GM12878 (cell line): ENCODE measurements around the gene PLRG1. TPM values are rescaled to one million over a fixed set of nuclear protein-coding genes. Genes with fewer than 3 reads are reported as not detected.

ENCODE experiments used
- ATAC-seq: fragments of 200-7000 bp; cut with Tn5 transposase; 3 replicates; pipeline ENCODE4 v1.9.1; 2020; ENCODE audit warnings: mild to moderate bottlenecking, moderate library complexity
- BruUV-seq: library from RNA; stranded (reverse); fragments of 400-500 nt; replicated peaks from 2 replicates; lab custom pipeline; 2021; lab: Mats Ljungman, UMichigan
- CTCF ChIA-PET: fragments of 300-600 bp; sonication (Branson Sonifier 250); formaldehyde crosslinking; extraction: SDS; loops from one replicate; lab custom pipeline; 2021; ENCODE audit warnings: inconsistent platforms; lab: Yijun Ruan, JAX
- POLR2A ChIA-PET: fragments of 350-600 bp; formaldehyde crosslinking; extraction: SDS; loops from one replicate; lab custom pipeline; 2021; ENCODE audit warnings: inconsistent platforms; lab: Charles Lee
- RAD21 ChIA-PET: fragments of 300-600 bp; sonication (Branson Sonifier 250); formaldehyde crosslinking; loops from one replicate; lab custom pipeline; 2023; ENCODE audit warnings: antibody characterized with exemption; ENCODE audit not compliant: unreplicated experiment; lab: Charles Lee
- SMC1A ChIA-PET: fragments of 300-600 bp; sonication (Branson Sonifier 250); formaldehyde crosslinking; loops from one replicate; lab custom pipeline; 2023; ENCODE audit not compliant: unreplicated experiment, uncharacterized antibody; lab: Charles Lee
- DNase-seq: peaks from one replicate; pipeline ENCODE4 v3.0.0-alpha.2; 2011; ENCODE audit warnings: low read depth, low spot score
- FAIRE-seq: peaks from 3 replicates; lab custom pipeline; 2011; peaks lifted over from hg19 to GRCh38; lab: Jason Lieb, UNC
- H2AFZ ChIP-seq: 2 replicates; pipeline ENCODE4 v1.6.0; 2011; ENCODE audit warnings: low read depth, low read length, control low read depth; ENCODE audit not compliant: control insufficient read depth
- H3K27ac ChIP-seq: 2 replicates; pipeline ENCODE4 v1.5.1; 2011; ENCODE audit warnings: control low read depth; ENCODE audit not compliant: control insufficient read depth, insufficient read depth
- H3K27me3 ChIP-seq, 2 experiments: replicated peaks in 1 of 2; 2 replicates each; pipeline versions ENCODE4 v1.6.0 to v1.6.1; 2011; ENCODE audit warnings: low read length in 1 of 2; ENCODE audit not compliant: control insufficient read depth in 2 of 2, insufficient read depth in 2 of 2
- H3K36me3 ChIP-seq, 2 experiments: 2 replicates each; pipeline ENCODE4 v1.5.1; 2011; ENCODE audit warnings: low read length in 1 of 2; ENCODE audit not compliant: control insufficient read depth in 2 of 2, insufficient read depth in 2 of 2
- H3K4me1 ChIP-seq: 2 replicates; pipeline ENCODE4 v1.6.1; 2011; ENCODE audit warnings: mild to moderate bottlenecking, low read length, moderate library complexity, mixed read lengths; ENCODE audit not compliant: control insufficient read depth, insufficient read depth
- H3K4me2 ChIP-seq: 2 replicates; pipeline ENCODE4 v1.6.0; 2011; ENCODE audit warnings: control low read depth; ENCODE audit not compliant: control insufficient read depth, insufficient read depth
- H3K4me3 ChIP-seq: fragments of 200-600 bp; sonication (generic); 2 replicates; pipeline ENCODE4 v1.5.1; 2016
- H3K79me2 ChIP-seq: 2 replicates; pipeline ENCODE4 v1.6.0; 2011; ENCODE audit warnings: low read length; ENCODE audit not compliant: control insufficient read depth, insufficient read depth
- H3K9ac ChIP-seq: 2 replicates; pipeline ENCODE4 v1.8.0; 2011; ENCODE audit warnings: low read length, control low read depth, mixed read lengths; ENCODE audit not compliant: control insufficient read depth, insufficient read depth
- H3K9me3 ChIP-seq: replicated peaks from 3 replicates; pipeline ENCODE4 v1.5.1; 2011; ENCODE audit warnings: mild to moderate bottlenecking, low read length; ENCODE audit not compliant: control insufficient read depth, insufficient read depth
- H4K20me1 ChIP-seq: 2 replicates; pipeline ENCODE4 v1.6.0; 2011; ENCODE audit not compliant: control insufficient read depth, insufficient read depth
- ASH2L ChIP-seq: fragments of 300-600, 200-600 bp; sonication (generic); IDR thresholded peaks from 2 replicates; pipeline ENCODE4 v1.6.1; 2017; ENCODE audit warnings: low read depth, mild to moderate bottlenecking, borderline replicate concordance
- CEBPB ChIP-seq, 2 experiments: fragments of 150-350 bp in 1 of 2; IDR thresholded peaks; 2 replicates each; pipeline ENCODE4 v1.6.1; 2012 to 2014; ENCODE audit warnings: low read depth in 2 of 2, low read length in 2 of 2, borderline replicate concordance in 1 of 2, inconsistent platforms in 1 of 2
- CHD1 ChIP-seq: IDR thresholded peaks from 2 replicates; pipeline ENCODE4 v1.6.1; 2012; ENCODE audit warnings: low read depth, low read length, improper control_type of control experiment
- CREB1 ChIP-seq: IDR thresholded peaks from 2 replicates; pipeline ENCODE4 v1.6.1; 2012; ENCODE audit warnings: low read depth, mild to moderate bottlenecking, inconsistent platforms
- HCFC1 ChIP-seq: fragments of 150-350 bp; IDR thresholded peaks from 2 replicates; pipeline ENCODE4 v1.6.1; 2014; ENCODE audit warnings: low read length
- LARP7 ChIP-seq: fragments of 450-650 bp; IDR thresholded peaks from 2 replicates; pipeline ENCODE4 v1.6.1; 2017; ENCODE audit warnings: mild to moderate bottlenecking
- MEF2B ChIP-seq: fragments of 450-650 bp; IDR thresholded peaks from 2 replicates; pipeline ENCODE4 v1.6.1; 2018; ENCODE audit warnings: mild to moderate bottlenecking, moderate library complexity; ENCODE audit not compliant: partially characterized antibody, poor library complexity, severe bottlenecking
- NFIC ChIP-seq: IDR thresholded peaks from 2 replicates; pipeline ENCODE4 v1.6.1; 2012; ENCODE audit warnings: low read depth, mild to moderate bottlenecking, inconsistent platforms, low read length, moderate library complexity
- PAX5 ChIP-seq: IDR thresholded peaks from 2 replicates; pipeline ENCODE4 v1.6.1; 2011; ENCODE audit warnings: low read depth, low read length, borderline replicate concordance
- POLR2AphosphoS5 ChIP-seq: IDR thresholded peaks from 2 replicates; pipeline ENCODE4 v1.6.1; 2011; ENCODE audit warnings: mild to moderate bottlenecking, low read length, inconsistent platforms
- POU2F2 ChIP-seq: IDR thresholded peaks from 3 replicates; pipeline ENCODE4 v1.6.1; 2011; ENCODE audit warnings: low read depth, mild to moderate bottlenecking, low read length, borderline replicate concordance
- RB1 ChIP-seq: fragments of 450-650 bp; formaldehyde crosslinking; IDR thresholded peaks from 2 replicates; pipeline ENCODE4 v1.6.1; 2017; ENCODE audit warnings: mild to moderate bottlenecking, borderline replicate concordance
- SMAD1 ChIP-seq: fragments of 450-650 bp; IDR thresholded peaks from 2 replicates; pipeline ENCODE4 v1.6.1; 2018; ENCODE audit warnings: mild to moderate bottlenecking, low read depth; ENCODE audit not compliant: partially characterized antibody
- SMARCA5 ChIP-seq: fragments of 450-650 bp; IDR thresholded peaks from 2 replicates; pipeline ENCODE4 v1.6.1; 2017; ENCODE audit warnings: mild to moderate bottlenecking
- TAF1 ChIP-seq: IDR thresholded peaks from 2 replicates; pipeline ENCODE4 v1.6.1; 2011; ENCODE audit warnings: mild to moderate bottlenecking, low read depth, low read length, borderline replicate concordance
- TCF7 ChIP-seq: IDR thresholded peaks from 2 replicates; pipeline ENCODE4 v1.6.1; 2014; ENCODE audit warnings: antibody characterized with exemption, borderline replicate concordance
- WGBS: methylation state at CpG from one replicate; pipeline ENCODE4 v1.1.6; 2016; ENCODE audit warnings: low lambda C conversion rate; ENCODE audit not compliant: insufficient replicate concordance, insufficient coverage; ENCODE audit errors: missing lambda C conversion rate; 5-methylcytosine and 5-hydroxymethylcytosine counted together
- in situ Hi-C: fragments of 300-500 bp; cut with MboI; formaldehyde crosslinking; loops from 9 replicates; pipeline ENCODE4 v1.14.3; 2018; ENCODE audit warnings: mixed read lengths
- intact Hi-C: fragments of 100-400 bp; cut with micrococcal nuclease; formaldehyde crosslinking; loops from one replicate; pipeline ENCODE4 v1.14.2; 2022; ENCODE audit not compliant: unreplicated experiment
- polyA plus RNA-seq, 11 experiments: library from polyadenylated mRNA; depleted of rRNA in 4 of 11; unstranded in 6 of 11; stranded (reverse) in 5 of 11; fragments of >200 nt; fragmentation: Nextera tagmentation in 4 of 11; fragmentation: Illumina TruSeq in 1 of 11; extraction: Ambion mirVana in 4 of 11; extraction: Trizol in 1 of 11; gene quantifications; 1 replicate in 1 of 11; 2 replicates in 10 of 11; pipeline versions ENCODE4 v1.2.1 to v1.2.3, GENCODE V29; 2011 to 2016; ENCODE audit warnings: inconsistent platforms in 2 of 11, missing spikeins in 2 of 11, low read depth in 1 of 11
- total RNA-seq, 4 experiments: library from RNA; depleted of rRNA in 3 of 4; stranded (reverse); fragments of >200 nt in 3 of 4; fragmentation: Illumina TruSeq in 1 of 4; extraction: Trizol in 1 of 4; gene quantifications; 2 replicates each; pipeline versions ENCODE4 v1.2.1 to v1.2.3, GENCODE V29; 2013 to 2021
- TF ChIP-seq, protein P1 (sequence below): IDR thresholded peaks from 2 replicates; pipeline ENCODE4 v1.6.1; 2011; ENCODE audit warnings: low read depth, mild to moderate bottlenecking, low read length, moderate library complexity, borderline replicate concordance; ENCODE audit errors: extremely low read depth
- TF ChIP-seq, protein P2 (sequence below): fragments of 450-650 bp; IDR thresholded peaks from 2 replicates; pipeline ENCODE4 v1.6.1; 2018; ENCODE audit warnings: borderline replicate concordance, mild to moderate bottlenecking; ENCODE audit not compliant: partially characterized antibody

Gene PLRG1
- total and polyA plus RNA-seq, 10 of the 15 experiments (the other 5 are each of a cell fraction or from before 2014, with no cell fraction given) = 54.7 to 182 (median 111) TPM

DNA sequence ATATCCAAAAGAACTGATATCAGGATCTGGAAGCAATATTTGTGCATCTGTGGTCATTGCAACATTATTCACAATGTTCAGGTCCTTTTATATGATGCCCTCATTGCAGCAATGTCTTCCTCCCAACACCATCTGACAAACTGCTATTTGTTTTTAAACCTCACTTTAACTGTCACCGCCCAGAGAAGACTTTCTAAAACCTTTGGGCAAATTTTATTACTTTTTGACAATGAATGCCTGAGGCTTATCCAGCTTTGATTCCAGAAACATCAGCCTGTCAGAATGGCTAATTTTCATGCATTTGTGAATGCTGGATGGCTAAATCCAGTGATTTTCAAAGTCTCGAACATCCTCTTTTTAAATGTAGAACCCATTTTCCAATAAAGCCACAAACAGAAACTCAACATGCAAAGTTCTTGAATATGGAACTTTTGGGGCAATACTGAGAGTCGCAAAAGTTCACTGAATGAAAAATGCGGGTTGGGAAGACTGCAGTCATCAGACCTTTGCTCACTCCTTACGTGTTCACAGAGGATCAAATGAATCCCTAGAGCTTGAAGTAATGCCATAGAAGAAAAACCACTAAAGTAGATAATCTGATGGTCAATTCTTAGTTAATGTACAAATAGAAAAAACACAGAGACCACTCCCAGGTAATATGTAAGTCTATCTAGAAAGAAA, 23.1 kb upstream of the PLRG1 start (continued):
- TF ChIP-seq CEBPB (IDR thresholded peaks at IDR 0.05; ENCODE audit: borderline replicate concordance in 1 of 2, low read depth in 2 of 2, low read length in 2 of 2) = no peak
- TF ChIP-seq CREB1 = no peak
- no peak for TF ChIP-seq SMARCA5
- no peak for TF ChIP-seq MEF2B
- TF ChIP-seq TAF1 = no peak
- TF ChIP-seq PAX5 = no peak
- TF ChIP-seq, protein P1, sequence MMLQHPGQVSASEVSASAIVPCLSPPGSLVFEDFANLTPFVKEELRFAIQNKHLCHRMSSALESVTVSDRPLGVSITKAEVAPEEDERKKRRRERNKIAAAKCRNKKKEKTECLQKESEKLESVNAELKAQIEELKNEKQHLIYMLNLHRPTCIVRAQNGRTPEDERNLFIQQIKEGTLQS = no peak

DNA sequence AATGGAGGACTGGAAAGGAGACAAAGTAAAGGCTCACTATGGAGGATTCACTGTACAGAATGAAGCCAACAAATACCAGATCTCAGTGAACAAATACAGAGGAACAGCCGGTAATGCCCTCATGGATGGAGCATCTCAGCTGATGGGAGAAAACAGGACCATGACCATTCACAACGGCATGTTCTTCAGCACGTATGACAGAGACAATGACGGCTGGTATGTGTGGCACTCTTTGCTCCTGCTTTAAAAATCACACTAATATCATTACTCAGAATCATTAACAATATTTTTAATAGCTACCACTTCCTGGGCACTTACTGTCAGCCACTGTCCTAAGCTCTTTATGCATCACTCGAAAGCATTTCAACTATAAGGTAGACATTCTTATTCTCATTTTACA, 19.4 kb upstream of the PLRG1 start:
- no peak overlapping the region for H2AFZ ChIP-seq
- no peaks in the 10 kb centered on the region for H3K36me3 ChIP-seq
- no peak overlapping the region for H3K9ac ChIP-seq
- H3K27me3 ChIP-seq = no peaks in the 10 kb centered on the region; a peak in 1 of 4 replicates
- BruUV-seq = no TSS peak
- H3K9me3 ChIP-seq = no peaks in the 10 kb centered on the region
- H3K4me2 ChIP-seq = no peak overlapping the region
- FAIRE-seq = no peak
- no peak for DNase-seq
- H3K4me1 ChIP-seq = no peaks in the 10 kb centered on the region
- ChIA-PET RAD21 (no interaction called here), POLR2A (no interaction called here), CTCF (interaction anchor here (1.0 to 5.9 kb wide), 3 partner anchors 12 to 54 kb away, joined by 3 to 32 read pairs (median 4); no protein-coding TSS in a partner anchor), SMC1A (interaction anchor here (1.6 kb wide), 1 partner anchor 11 kb away, joined by 7 read pairs; no protein-coding TSS in a partner anchor)
- no peaks in the 10 kb centered on the region for H3K79me2 ChIP-seq
- in situ Hi-C loops = no loop called here
- 33% methylated on average over 5 of the region's 5 CpGs for WGBS
- no peak for ATAC-seq
- no peak overlapping the region for H3K4me3 ChIP-seq
- H3K27ac ChIP-seq = no peak overlapping the region
- intact Hi-C loops = no loop called here
- H4K20me1 ChIP-seq = no peaks in the 10 kb centered on the region
- TF ChIP-seq LARP7 (no peak), POLR2AphosphoS5 (no peak), RB1 (no peak), CHD1 (no peak), HCFC1 (no peak), TCF7 (no peak), ASH2L (no peak), NFIC (no peak), POU2F2 (no peak), SMAD1 (no peak)
- TF ChIP-seq, protein P2, sequence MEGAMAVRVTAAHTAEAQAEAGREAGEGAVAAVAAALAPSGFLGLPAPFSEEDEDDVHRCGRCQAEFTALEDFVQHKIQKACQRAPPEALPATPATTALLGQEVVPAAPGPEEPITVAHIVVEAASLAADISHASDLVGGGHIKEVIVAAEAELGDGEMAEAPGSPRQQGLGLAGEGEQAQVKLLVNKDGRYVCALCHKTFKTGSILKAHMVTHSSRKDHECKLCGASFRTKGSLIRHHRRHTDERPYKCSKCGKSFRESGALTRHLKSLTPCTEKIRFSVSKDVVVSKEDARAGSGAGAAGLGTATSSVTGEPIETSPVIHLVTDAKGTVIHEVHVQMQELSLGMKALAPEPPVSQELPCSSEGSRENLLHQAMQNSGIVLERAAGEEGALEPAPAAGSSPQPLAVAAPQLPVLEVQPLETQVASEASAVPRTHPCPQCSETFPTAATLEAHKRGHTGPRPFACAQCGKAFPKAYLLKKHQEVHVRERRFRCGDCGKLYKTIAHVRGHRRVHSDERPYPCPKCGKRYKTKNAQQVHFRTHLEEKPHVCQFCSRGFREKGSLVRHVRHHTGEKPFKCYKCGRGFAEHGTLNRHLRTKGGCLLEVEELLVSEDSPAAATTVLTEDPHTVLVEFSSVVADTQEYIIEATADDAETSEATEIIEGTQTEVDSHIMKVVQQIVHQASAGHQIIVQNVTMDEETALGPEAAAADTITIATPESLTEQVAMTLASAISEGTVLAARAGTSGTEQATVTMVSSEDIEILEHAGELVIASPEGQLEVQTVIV = no peak
